Muscle layer of duodenum (tissue), 2 donors: ENCODE measurements around the gene BTNL9.

Source experiments
- H3K27ac ChIP-seq: one replicate; pipeline ENCODE4 v1.7.0; 2013; ENCODE audit warnings: mild to moderate bottlenecking, low read length
- H3K27me3 ChIP-seq: one replicate; pipeline ENCODE4 v1.7.0; 2013; ENCODE audit warnings: low read depth, mild to moderate bottlenecking, control low read depth, low read length
- H3K36me3 ChIP-seq, 2 donors: one replicate each; pipeline ENCODE4 v1.7.0; 2013; ENCODE audit warnings: low read length in 2 of 2, control low read depth in 1 of 2, mild to moderate bottlenecking in 1 of 2; ENCODE audit not compliant: insufficient read depth in 2 of 2, control insufficient read depth in 1 of 2
- H3K4me1 ChIP-seq, 2 donors: one replicate each; pipeline ENCODE4 v1.7.0; 2013; ENCODE audit warnings: low read length in 2 of 2, mild to moderate bottlenecking in 2 of 2, control low read depth in 1 of 2, moderate library complexity in 1 of 2; ENCODE audit not compliant: insufficient read depth in 2 of 2, control insufficient read depth in 1 of 2
- H3K4me3 ChIP-seq, 2 donors: one replicate each; pipeline ENCODE4 v1.7.0; 2013; ENCODE audit warnings: low read length in 2 of 2, low read depth in 1 of 2, mild to moderate bottlenecking in 1 of 2
- H3K9me3 ChIP-seq, 2 donors: one replicate each; pipeline ENCODE4 v1.7.0; 2013; ENCODE audit warnings: low read length in 2 of 2, control low read depth in 1 of 2, mild to moderate bottlenecking in 1 of 2; ENCODE audit not compliant: control insufficient read depth in 1 of 2
- donor health status: healthy.

The BTNL9 gene

GRCh38 chr5:181028032-181028819 lies 11.8 kb upstream of the BTNL9 start:
- no peaks in the 10 kb centered on the region for H3K4me1 ChIP-seq
- peaks cover 0 to 25% of the 10 kb centered on the region in 2 donors for H3K9me3 ChIP-seq
- H3K27ac ChIP-seq, result no peak overlapping the region
- no peak overlapping the region for H3K4me3 ChIP-seq
- H3K36me3 ChIP-seq, result no peaks in the 10 kb centered on the region
- H3K27me3 ChIP-seq, result no peaks in the 10 kb centered on the region

GRCh38 chr5:181031716-181032115 lies 8.3 kb upstream of the BTNL9 start:
- H3K4me3 ChIP-seq, result no peak overlapping the region
- H3K27ac ChIP-seq, result no peak overlapping the region
- H3K36me3 ChIP-seq, result no peaks in the 10 kb centered on the region
- H3K9me3 ChIP-seq, result peaks cover 0 to 2% of the 10 kb centered on the region in 2 donors
- no peaks in the 10 kb centered on the region for H3K27me3 ChIP-seq
- H3K4me1 ChIP-seq, result no peaks in the 10 kb centered on the region

- H3K4me3 ChIP-seq, result no peak overlapping the region
- no peaks in the 10 kb centered on the region for H3K27me3 ChIP-seq
- H3K9me3 ChIP-seq, result no peaks in the 10 kb centered on the region
- no peaks in the 10 kb centered on the region for H3K36me3 ChIP-seq
- H3K27ac ChIP-seq, result no peak overlapping the region
- H3K4me1 ChIP-seq, result no peaks in the 10 kb centered on the region
Measured at GRCh38 chr5:181035991-181036815, 3.9 kb upstream of the BTNL9 start.

- H3K4me3 ChIP-seq, result no peak overlapping the region
- no peaks in the 10 kb centered on the region for H3K9me3 ChIP-seq
- H3K27me3 ChIP-seq, result no peaks in the 10 kb centered on the region
- no peaks in the 10 kb centered on the region for H3K4me1 ChIP-seq
- H3K36me3 ChIP-seq, result no peaks in the 10 kb centered on the region
- no peak overlapping the region for H3K27ac ChIP-seq
Measured at GRCh38 chr5:181036816-181037364, 3.2 kb upstream of the BTNL9 start.

GRCh38 chr5:181037365-181037861 lies 2.7 kb upstream of the BTNL9 start:
- Histone ChIP-seq H3K27ac (no peak overlapping the region), H3K9me3 (no peaks in the 10 kb centered on the region), H3K4me1 (no peaks in the 10 kb centered on the region), H3K4me3 (no peak overlapping the region), H3K36me3 (no peaks in the 10 kb centered on the region), H3K27me3 (no peaks in the 10 kb centered on the region)

- H3K27me3 ChIP-seq, result no peaks in the 10 kb centered on the region
Measured at GRCh38 chr5:181039471-181039870, 595 bp upstream of the BTNL9 start.

GRCh38 chr5:181040631-181040945 lies 522 bp downstream of the BTNL9 start:
- Histone ChIP-seq H3K4me3 (no peak overlapping the region), H3K27ac (no peak overlapping the region), H3K9me3 (no peaks in the 10 kb centered on the region), H3K4me1 (no peaks in the 10 kb centered on the region), H3K36me3 (no peaks in the 10 kb centered on the region), H3K27me3 (peaks cover 4% of the 10 kb centered on the region)

More at GRCh38 chr5:181039471-181039870, 595 bp upstream of the BTNL9 start:
- H3K4me3 ChIP-seq, result no peak overlapping the region
- H3K36me3 ChIP-seq, result no peaks in the 10 kb centered on the region
- H3K9me3 ChIP-seq, result no peaks in the 10 kb centered on the region
- H3K4me1 ChIP-seq, result no peaks in the 10 kb centered on the region
- H3K27ac ChIP-seq, result no peak overlapping the region

GRCh38 chr5:181041043-181041442 lies 977 bp downstream of the BTNL9 start:
- H3K27ac ChIP-seq, result no peak overlapping the region
- H3K9me3 ChIP-seq, result no peaks in the 10 kb centered on the region
- H3K4me1 ChIP-seq, result no peaks in the 10 kb centered on the region
- H3K4me3 ChIP-seq, result no peak overlapping the region
- peaks cover 4% of the 10 kb centered on the region for H3K27me3 ChIP-seq
- H3K36me3 ChIP-seq, result no peaks in the 10 kb centered on the region

GRCh38 chr5:181042036-181042713 lies 2.1 kb downstream of the BTNL9 start:
- H3K36me3 ChIP-seq, result no peaks in the 10 kb centered on the region
- H3K27ac ChIP-seq, result no peak overlapping the region
- peaks cover 11% of the 10 kb centered on the region for H3K27me3 ChIP-seq
- H3K4me3 ChIP-seq, result no peak overlapping the region
- H3K9me3 ChIP-seq, result no peaks in the 10 kb centered on the region
- H3K4me1 ChIP-seq, result no peaks in the 10 kb centered on the region

- Histone ChIP-seq H3K9me3 (no peaks in the 10 kb centered on the region), H3K4me3 (no peak overlapping the region), H3K27me3 (peaks cover 11% of the 10 kb centered on the region), H3K27ac (no peak overlapping the region), H3K36me3 (no peaks in the 10 kb centered on the region), H3K4me1 (no peaks in the 10 kb centered on the region)
Measured at GRCh38 chr5:181042722-181043121, 2.7 kb downstream of the BTNL9 start.
